ENCODE measurements around the gene KIAA0513. TPM values are rescaled to one million over a fixed set of nuclear protein-coding genes. Genes with fewer than 3 reads are reported as not detected.

KIAA0513 gene
- total RNA-seq, 1 donor from 2014 or later: 12.9 TPM

DNA sequence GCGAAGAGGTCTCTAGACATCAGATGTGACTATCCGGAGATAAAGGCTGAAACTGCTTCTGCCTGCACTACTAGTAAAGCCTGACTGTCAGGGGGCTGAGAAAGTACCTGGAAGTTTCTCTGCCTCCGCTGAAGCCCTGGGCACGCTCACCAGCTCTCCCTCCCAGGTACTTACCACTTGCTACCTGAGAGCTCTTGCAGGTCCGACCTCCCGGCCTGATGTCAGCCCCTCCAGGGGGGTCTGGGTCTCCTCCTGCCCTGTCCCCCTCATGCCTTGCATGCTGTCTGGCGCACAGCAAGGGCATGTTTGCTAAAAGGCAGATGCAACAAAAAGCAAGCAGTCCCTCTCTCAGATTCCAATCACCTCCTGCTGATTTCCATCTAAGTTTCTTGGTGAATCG, 33.7 kb upstream of the KIAA0513 start:
- no peak overlapping the region for H3K4me3 Mint-ChIP-seq
- H3K27ac Mint-ChIP-seq: peak overlapping the region; percentile 83
- peaks cover 16% of the 10 kb centered on the region for H3K36me3 Mint-ChIP-seq
- H3K4me1 Mint-ChIP-seq (ENCODE audit: unreplicated experiment): peaks cover 10% of the 10 kb centered on the region
- TF ChIP-seq, protein P1, sequence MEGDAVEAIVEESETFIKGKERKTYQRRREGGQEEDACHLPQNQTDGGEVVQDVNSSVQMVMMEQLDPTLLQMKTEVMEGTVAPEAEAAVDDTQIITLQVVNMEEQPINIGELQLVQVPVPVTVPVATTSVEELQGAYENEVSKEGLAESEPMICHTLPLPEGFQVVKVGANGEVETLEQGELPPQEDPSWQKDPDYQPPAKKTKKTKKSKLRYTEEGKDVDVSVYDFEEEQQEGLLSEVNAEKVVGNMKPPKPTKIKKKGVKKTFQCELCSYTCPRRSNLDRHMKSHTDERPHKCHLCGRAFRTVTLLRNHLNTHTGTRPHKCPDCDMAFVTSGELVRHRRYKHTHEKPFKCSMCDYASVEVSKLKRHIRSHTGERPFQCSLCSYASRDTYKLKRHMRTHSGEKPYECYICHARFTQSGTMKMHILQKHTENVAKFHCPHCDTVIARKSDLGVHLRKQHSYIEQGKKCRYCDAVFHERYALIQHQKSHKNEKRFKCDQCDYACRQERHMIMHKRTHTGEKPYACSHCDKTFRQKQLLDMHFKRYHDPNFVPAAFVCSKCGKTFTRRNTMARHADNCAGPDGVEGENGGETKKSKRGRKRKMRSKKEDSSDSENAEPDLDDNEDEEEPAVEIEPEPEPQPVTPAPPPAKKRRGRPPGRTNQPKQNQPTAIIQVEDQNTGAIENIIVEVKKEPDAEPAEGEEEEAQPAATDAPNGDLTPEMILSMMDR (conservative IDR thresholded peaks at IDR 0.05): no peak
- no peaks in the 10 kb centered on the region for H3K9me3 Mint-ChIP-seq
- H3K27me3 Mint-ChIP-seq: no peaks in the 10 kb centered on the region
- no peak for DNase-seq (ENCODE audit: extremely low spot score, unreplicated experiment)

DNA sequence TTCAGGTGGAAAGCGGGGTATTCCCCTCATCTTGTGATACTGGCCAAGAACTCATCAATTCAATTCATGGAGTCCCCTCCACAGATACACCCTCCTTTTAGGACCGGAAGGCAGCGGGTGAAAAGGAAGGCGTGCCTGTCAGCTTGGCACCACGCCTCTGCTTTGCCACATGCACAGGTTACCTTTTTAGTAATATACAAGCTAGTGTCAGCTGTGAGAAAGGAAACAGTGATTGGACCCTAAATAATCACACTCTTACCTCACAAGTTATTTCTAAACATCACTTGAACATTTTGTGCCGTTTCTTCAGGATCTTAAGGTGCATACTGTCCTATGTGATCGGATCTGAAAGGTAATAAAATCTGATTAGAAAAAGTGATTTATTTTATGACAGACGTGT, 31.9 kb upstream of the KIAA0513 start:
- peaks cover 10% of the 10 kb centered on the region for H3K4me1 Mint-ChIP-seq (ENCODE audit: unreplicated experiment)
- H3K27me3 Mint-ChIP-seq: no peaks in the 10 kb centered on the region
- no peak overlapping the region for H3K4me3 Mint-ChIP-seq
- H3K36me3 Mint-ChIP-seq: peaks cover 12% of the 10 kb centered on the region
- TF ChIP-seq, protein P1 (conservative IDR thresholded peaks at IDR 0.05): no peak
- H3K9me3 Mint-ChIP-seq: no peaks in the 10 kb centered on the region
- DNase-seq (ENCODE audit: extremely low spot score, unreplicated experiment): no peak
- H3K27ac Mint-ChIP-seq: peak overlapping the region; percentile 83

DNA sequence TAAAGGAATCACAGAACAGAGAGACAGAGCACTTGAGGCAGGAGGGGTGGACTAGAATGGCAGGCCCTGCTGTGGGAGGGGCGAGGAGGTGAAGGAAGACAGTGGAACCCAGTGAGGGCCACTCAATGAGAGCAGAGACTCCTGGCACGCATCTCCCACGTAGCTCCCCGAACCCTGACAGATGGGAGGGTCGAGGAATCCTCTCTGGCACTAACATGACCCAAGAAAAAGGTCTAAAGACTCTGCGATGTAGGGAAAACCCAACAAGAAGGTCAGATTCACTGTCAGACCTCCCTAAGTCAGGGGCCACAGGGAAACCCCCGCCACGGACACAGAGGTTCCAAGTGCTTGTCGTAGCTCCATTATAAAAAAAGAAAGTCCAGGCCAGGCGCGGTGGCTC, 31.2 kb upstream of the KIAA0513 start:
- TF ChIP-seq, protein P1 (conservative IDR thresholded peaks at IDR 0.05): no peak
- no peaks in the 10 kb centered on the region for H3K9me3 Mint-ChIP-seq
- H3K4me3 Mint-ChIP-seq: no peak overlapping the region
- H3K27me3 Mint-ChIP-seq: no peaks in the 10 kb centered on the region
- H3K27ac Mint-ChIP-seq: peak overlapping the region; percentile 83
- peaks cover 13% of the 10 kb centered on the region for H3K4me1 Mint-ChIP-seq (ENCODE audit: unreplicated experiment)
- peaks cover 12% of the 10 kb centered on the region for H3K36me3 Mint-ChIP-seq
- DNase-seq (ENCODE audit: extremely low spot score, unreplicated experiment): no peak

DNA sequence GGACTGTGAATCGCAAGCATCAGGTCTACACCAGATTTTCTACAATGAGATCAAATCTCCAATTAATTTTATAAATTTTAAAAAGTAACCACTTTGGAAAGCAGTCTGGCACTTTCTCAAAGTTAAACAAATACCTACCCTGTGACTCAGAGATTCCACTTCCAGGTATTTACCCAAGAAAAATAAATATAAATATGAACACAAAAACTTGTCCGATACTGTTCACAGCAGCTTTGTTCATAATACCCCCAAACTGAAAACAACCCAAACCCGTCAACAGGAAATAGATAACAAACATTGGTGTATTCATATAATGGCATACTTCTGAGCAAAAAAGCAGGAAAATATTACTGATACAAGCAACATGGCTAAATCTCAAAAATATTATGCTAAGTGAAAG, 28.4 kb upstream of the KIAA0513 start:
- Mint-ChIP-seq H3K9me3 (no peaks in the 10 kb centered on the region), H3K27me3 (no peaks in the 10 kb centered on the region), H3K4me1 (ENCODE audit: unreplicated experiment) (peaks cover 28% of the 10 kb centered on the region), H3K36me3 (peaks cover 8% of the 10 kb centered on the region), H3K27ac (peak overlapping the region; percentile 60), H3K4me3 (no peak overlapping the region)
- TF ChIP-seq, protein P1 (conservative IDR thresholded peaks at IDR 0.05): no peak
- DNase-seq (ENCODE audit: extremely low spot score, unreplicated experiment): no peak

DNA sequence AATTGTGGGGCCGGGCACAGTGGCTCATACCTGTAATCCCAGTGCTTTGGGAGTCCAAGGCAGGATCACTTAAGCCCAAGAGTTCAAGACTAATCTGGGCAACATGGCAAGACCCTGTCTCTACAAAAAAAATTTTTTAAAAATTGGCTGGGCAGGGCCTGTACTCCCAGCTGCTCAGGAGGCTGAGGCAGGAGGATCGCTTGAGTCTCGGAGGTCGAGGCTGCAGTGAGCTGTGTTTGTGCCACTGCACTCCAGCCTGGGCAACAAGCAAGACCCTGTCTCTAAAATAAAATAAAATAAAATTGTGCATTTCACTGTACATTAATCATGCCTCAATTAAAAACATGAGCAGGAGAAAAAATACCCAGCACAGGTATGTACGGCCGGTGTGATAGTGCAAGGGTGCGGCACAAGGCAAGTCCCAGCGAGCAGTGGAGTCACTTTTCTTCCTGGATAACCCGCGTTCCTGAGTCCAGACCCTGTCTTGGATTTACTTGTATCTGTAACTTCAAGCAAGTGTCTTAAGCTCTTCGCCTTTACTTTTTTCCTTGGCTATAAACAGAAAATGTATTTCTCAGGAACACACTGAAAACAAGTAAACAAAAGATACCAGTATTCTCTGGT, 27.6 kb upstream of the KIAA0513 start:
- Mint-ChIP-seq H3K36me3 (peaks cover 8% of the 10 kb centered on the region), H3K9me3 (no peaks in the 10 kb centered on the region), H3K4me3 (no peak overlapping the region), H3K27me3 (no peaks in the 10 kb centered on the region), H3K27ac (peak overlapping the region; percentile 71), H3K4me1 (ENCODE audit: unreplicated experiment) (peaks cover 36% of the 10 kb centered on the region)
- DNase-seq (ENCODE audit: extremely low spot score, unreplicated experiment): no peak
- TF ChIP-seq, protein P1 (conservative IDR thresholded peaks at IDR 0.05): no peak
